Measurements from ENCODE around the gene TUBA1C.
"Not testable (repeated sequence)": the region's sequence is repeated elsewhere in the genome, so short reads cannot be mapped to it uniquely, and the experiment has no call there.

The TUBA1C gene

GRCh38 chr12:49274396-49275069, 9.7 kb downstream of the TUBA1C start:
- H3K9ac ChIP-seq (ENCODE audit: low read length): no peak overlapping the region
- no peak for DNase-seq (ENCODE audit: low read depth)
- H3K36me3 ChIP-seq (ENCODE audit: control insufficient read depth, insufficient read depth, low read length, severe bottlenecking): peaks cover 43% of the 10 kb centered on the region
- no peaks in the 10 kb centered on the region for H3K9me3 ChIP-seq (ENCODE audit: control insufficient read depth, low read length)
- H3K4me3 ChIP-seq (ENCODE audit: low read length): no peak overlapping the region
- H3K27me3 ChIP-seq (replicated peaks; ENCODE audit: control insufficient read depth, insufficient read depth, low read length): no peaks in the 10 kb centered on the region
- H3K4me1 ChIP-seq (ENCODE audit: control insufficient read depth, insufficient read depth, low read length): peaks cover 25% of the 10 kb centered on the region

- no peak overlapping the region for H3K9ac ChIP-seq (ENCODE audit: low read length)
- H3K27me3 ChIP-seq (replicated peaks; ENCODE audit: control insufficient read depth, insufficient read depth, low read length): no peaks in the 10 kb centered on the region
- H3K36me3 ChIP-seq (ENCODE audit: control insufficient read depth, insufficient read depth, low read length, severe bottlenecking): peaks cover 22% of the 10 kb centered on the region
- no peaks in the 10 kb centered on the region for H3K9me3 ChIP-seq (ENCODE audit: control insufficient read depth, low read length)
- no peak overlapping the region for H3K4me3 ChIP-seq (ENCODE audit: low read length)
- peaks cover 8% of the 10 kb centered on the region for H3K4me1 ChIP-seq (ENCODE audit: control insufficient read depth, insufficient read depth, low read length)
- DNase-seq (ENCODE audit: low read depth): no peak
Observed at GRCh38 chr12:49276304-49277290, 11.7 kb downstream of the TUBA1C start.

- Histone ChIP-seq H3K4me3 (ENCODE audit: low read length) (no peak overlapping the region), H3K36me3 (ENCODE audit: control insufficient read depth, insufficient read depth, low read length, severe bottlenecking) (peaks cover 16% of the 10 kb centered on the region), H3K4me1 (ENCODE audit: control insufficient read depth, insufficient read depth, low read length) (peaks cover 3% of the 10 kb centered on the region), H3K27me3 (replicated peaks; ENCODE audit: control insufficient read depth, insufficient read depth, low read length) (no peaks in the 10 kb centered on the region), H3K9ac (ENCODE audit: low read length) (no peak overlapping the region), H3K9me3 (ENCODE audit: control insufficient read depth, low read length) (no peaks in the 10 kb centered on the region)
- DNase-seq (ENCODE audit: low read depth): no peak
Observed at GRCh38 chr12:49277466-49277865, 12.6 kb downstream of the TUBA1C start.

- no peak overlapping the region for H3K9ac ChIP-seq (ENCODE audit: low read length)
- no peaks in the 10 kb centered on the region for H3K36me3 ChIP-seq (ENCODE audit: control insufficient read depth, insufficient read depth, low read length, severe bottlenecking)
- peaks cover 3% of the 10 kb centered on the region for H3K4me1 ChIP-seq (ENCODE audit: control insufficient read depth, insufficient read depth, low read length)
- no peak overlapping the region for H3K4me3 ChIP-seq (ENCODE audit: low read length)
- H3K27me3 ChIP-seq (replicated peaks; ENCODE audit: control insufficient read depth, insufficient read depth, low read length): no peaks in the 10 kb centered on the region
- no peak for DNase-seq (ENCODE audit: low read depth)
- no peaks in the 10 kb centered on the region for H3K9me3 ChIP-seq (ENCODE audit: control insufficient read depth, low read length)
Observed at GRCh38 chr12:49279706-49280159, 14.9 kb downstream of the TUBA1C start.

GRCh38 chr12:49280545-49280944, 15.7 kb downstream of the TUBA1C start:
- H3K36me3 ChIP-seq (ENCODE audit: control insufficient read depth, insufficient read depth, low read length, severe bottlenecking); H3K9ac ChIP-seq (ENCODE audit: low read length); H3K9me3 ChIP-seq (ENCODE audit: control insufficient read depth, low read length); H3K27me3 ChIP-seq (replicated peaks; ENCODE audit: control insufficient read depth, insufficient read depth, low read length); H3K4me1 ChIP-seq (ENCODE audit: control insufficient read depth, insufficient read depth, low read length); DNase-seq (ENCODE audit: low read depth); H3K4me3 ChIP-seq (ENCODE audit: low read length): not testable (repeated sequence)

- Histone ChIP-seq H3K9me3 (ENCODE audit: control insufficient read depth, low read length) (no peaks in the 10 kb centered on the region), H3K36me3 (ENCODE audit: control insufficient read depth, insufficient read depth, low read length, severe bottlenecking) (no peaks in the 10 kb centered on the region), H3K27me3 (replicated peaks; ENCODE audit: control insufficient read depth, insufficient read depth, low read length) (peaks cover 4% of the 10 kb centered on the region), H3K4me1 (ENCODE audit: control insufficient read depth, insufficient read depth, low read length) (peaks cover 3% of the 10 kb centered on the region), H3K9ac (ENCODE audit: low read length) (no peak overlapping the region), H3K4me3 (ENCODE audit: low read length) (no peak overlapping the region)
- no peak for DNase-seq (ENCODE audit: low read depth)
Observed at GRCh38 chr12:49282302-49282701, 17.4 kb downstream of the TUBA1C start.

- H3K9ac ChIP-seq (ENCODE audit: low read length); H3K36me3 ChIP-seq (ENCODE audit: control insufficient read depth, insufficient read depth, low read length, severe bottlenecking); DNase-seq (ENCODE audit: low read depth); H3K27me3 ChIP-seq (replicated peaks; ENCODE audit: control insufficient read depth, insufficient read depth, low read length); H3K4me1 ChIP-seq (ENCODE audit: control insufficient read depth, insufficient read depth, low read length); H3K4me3 ChIP-seq (ENCODE audit: low read length); H3K9me3 ChIP-seq (ENCODE audit: control insufficient read depth, low read length): not testable (repeated sequence)
Observed at GRCh38 chr12:49282740-49283375, 18.0 kb downstream of the TUBA1C start.

GRCh38 chr12:49283541-49284429, 18.9 kb downstream of the TUBA1C start:
- DNase-seq (ENCODE audit: low read depth): no peak

GRCh38 chr12:49284672-49285071, 19.8 kb downstream of the TUBA1C start:
- Histone ChIP-seq H3K9ac (ENCODE audit: low read length) (no peak overlapping the region), H3K4me3 (ENCODE audit: low read length) (no peak overlapping the region), H3K4me1 (ENCODE audit: control insufficient read depth, insufficient read depth, low read length) (peaks cover 3% of the 10 kb centered on the region), H3K36me3 (ENCODE audit: control insufficient read depth, insufficient read depth, low read length, severe bottlenecking) (no peaks in the 10 kb centered on the region), H3K27me3 (replicated peaks; ENCODE audit: control insufficient read depth, insufficient read depth, low read length) (peaks cover 12% of the 10 kb centered on the region), H3K9me3 (ENCODE audit: control insufficient read depth, low read length) (no peaks in the 10 kb centered on the region)
- DNase-seq (ENCODE audit: low read depth): no peak

More at GRCh38 chr12:49283541-49284429, 18.9 kb downstream of the TUBA1C start:
- Histone ChIP-seq H3K36me3 (ENCODE audit: control insufficient read depth, insufficient read depth, low read length, severe bottlenecking) (no peaks in the 10 kb centered on the region), H3K4me1 (ENCODE audit: control insufficient read depth, insufficient read depth, low read length) (peaks cover 3% of the 10 kb centered on the region), H3K27me3 (replicated peaks; ENCODE audit: control insufficient read depth, insufficient read depth, low read length) (peaks cover 12% of the 10 kb centered on the region), H3K4me3 (ENCODE audit: low read length) (no peak overlapping the region), H3K9me3 (ENCODE audit: control insufficient read depth, low read length) (no peaks in the 10 kb centered on the region), H3K9ac (ENCODE audit: low read length) (no peak overlapping the region)

- no peak for DNase-seq (ENCODE audit: low read depth)
- H3K9me3 ChIP-seq (ENCODE audit: control insufficient read depth, low read length): no peaks in the 10 kb centered on the region
- no peaks in the 10 kb centered on the region for H3K36me3 ChIP-seq (ENCODE audit: control insufficient read depth, insufficient read depth, low read length, severe bottlenecking)
- no peak overlapping the region for H3K4me3 ChIP-seq (ENCODE audit: low read length)
- no peak overlapping the region for H3K9ac ChIP-seq (ENCODE audit: low read length)
- H3K27me3 ChIP-seq (replicated peaks; ENCODE audit: control insufficient read depth, insufficient read depth, low read length): peaks cover 12% of the 10 kb centered on the region
- H3K4me1 ChIP-seq (ENCODE audit: control insufficient read depth, insufficient read depth, low read length): no peaks in the 10 kb centered on the region
Observed at GRCh38 chr12:49287876-49288275, 23.0 kb downstream of the TUBA1C start.

Measured in adipocyte (in vitro differentiated cells).